ENCODE data around the gene PRR35.

GRCh38 chr16:580141-580945 is 20.1 kb downstream of the PRR35 start:
- TF ChIP-seq, protein P1, sequence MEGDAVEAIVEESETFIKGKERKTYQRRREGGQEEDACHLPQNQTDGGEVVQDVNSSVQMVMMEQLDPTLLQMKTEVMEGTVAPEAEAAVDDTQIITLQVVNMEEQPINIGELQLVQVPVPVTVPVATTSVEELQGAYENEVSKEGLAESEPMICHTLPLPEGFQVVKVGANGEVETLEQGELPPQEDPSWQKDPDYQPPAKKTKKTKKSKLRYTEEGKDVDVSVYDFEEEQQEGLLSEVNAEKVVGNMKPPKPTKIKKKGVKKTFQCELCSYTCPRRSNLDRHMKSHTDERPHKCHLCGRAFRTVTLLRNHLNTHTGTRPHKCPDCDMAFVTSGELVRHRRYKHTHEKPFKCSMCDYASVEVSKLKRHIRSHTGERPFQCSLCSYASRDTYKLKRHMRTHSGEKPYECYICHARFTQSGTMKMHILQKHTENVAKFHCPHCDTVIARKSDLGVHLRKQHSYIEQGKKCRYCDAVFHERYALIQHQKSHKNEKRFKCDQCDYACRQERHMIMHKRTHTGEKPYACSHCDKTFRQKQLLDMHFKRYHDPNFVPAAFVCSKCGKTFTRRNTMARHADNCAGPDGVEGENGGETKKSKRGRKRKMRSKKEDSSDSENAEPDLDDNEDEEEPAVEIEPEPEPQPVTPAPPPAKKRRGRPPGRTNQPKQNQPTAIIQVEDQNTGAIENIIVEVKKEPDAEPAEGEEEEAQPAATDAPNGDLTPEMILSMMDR (conservative IDR thresholded peaks at IDR 0.05; ENCODE audit: low read depth, low read length): no peak
- TF ChIP-seq EZH2 (IDR thresholded peaks at IDR 0.05; ENCODE audit: low read length, unreplicated experiment): no peak
